Uterus (tissue), 4 donors: ENCODE data around the gene AGBL4. TPM values are rescaled to one million over a fixed set of nuclear protein-coding genes. Genes with fewer than 3 reads are reported as not detected.

Source experiments
- DNase-seq, 2 donors: peaks; one replicate each; pipeline ENCODE4 v3.0.0-alpha.2; 2019 to 2020
- H3K27ac ChIP-seq, 2 donors: fragments of 200-600 bp; sonication (generic); 1 replicate in 1 of 2; 2 replicates in 1 of 2; pipeline ENCODE4 v1.5.1; 2016 to 2018
- H3K27me3 ChIP-seq, 2 donors: fragments of 200-600 bp; sonication (generic); one replicate each; pipeline ENCODE4 v1.5.1; 2018 to 2019; ENCODE audit warnings: control low read depth in 1 of 2
- H3K36me3 ChIP-seq, 2 donors: fragments of 200-600 bp; sonication (generic); one replicate each; pipeline ENCODE4 v1.5.1; 2019; ENCODE audit warnings: control low read depth in 1 of 2
- H3K4me1 ChIP-seq, 2 donors: fragments of 200-600 bp; sonication (generic); one replicate each; pipeline ENCODE4 v1.5.1; 2018 to 2019; ENCODE audit warnings: control low read depth in 1 of 2
- H3K4me3 ChIP-seq, 2 donors: fragments of 200-600 bp; sonication (generic); 1 replicate in 1 of 2; 2 replicates in 1 of 2; pipeline ENCODE4 v1.5.1; 2018 to 2019; ENCODE audit warnings: mild to moderate bottlenecking in 1 of 2
- H3K9me3 ChIP-seq, 2 donors: fragments of 200-600 bp; sonication (generic); one replicate each; pipeline ENCODE4 v1.5.1; 2019; ENCODE audit warnings: control low read depth in 1 of 2
- CTCF ChIP-seq, 4 experiments: fragments of 200-600 bp in 2 of 4; fragments of 450-650 bp in 2 of 4; sonication (generic) in 2 of 4; IDR thresholded peaks; one replicate each; pipeline ENCODE4 v1.5.1; 2016 to 2019; ENCODE audit warnings: antibody characterized with exemption in 4 of 4, mild to moderate bottlenecking in 2 of 4, moderate library complexity in 1 of 4
- POLR2A ChIP-seq, 2 donors: fragments of 450-650 bp; IDR thresholded peaks; one replicate each; pipeline ENCODE4 v1.6.1; 2016; ENCODE audit warnings: antibody characterized with exemption in 2 of 2, mild to moderate bottlenecking in 1 of 2, moderate library complexity in 1 of 2
- intact Hi-C: fragments of 100-400 bp; cut with DNase I; formaldehyde crosslinking; loops from one replicate; pipeline ENCODE4 v1.15.1; 2023; ENCODE audit warnings: low total_unique reads
- total RNA-seq, 4 donors: library from RNA; depleted of rRNA in 3 of 4; stranded (reverse); fragments of >200 nt in 3 of 4; gene quantifications; one replicate each; pipeline versions ENCODE4 v1.1.0 to v1.2.4, GENCODE V29; 2014 to 2023
- donor health status: DM: yes; HTN: yes; CAD: no.

Gene AGBL4
- total RNA-seq, 4 donors from 2014 or later, result 0.85 to 1.9 TPM; not detected in 2

- Histone ChIP-seq H3K4me1 (no peaks in the 10 kb centered on the region), H3K36me3 (no peaks in the 10 kb centered on the region), H3K9me3 (no peaks in the 10 kb centered on the region), H3K27me3 (no peaks in the 10 kb centered on the region), H3K4me3 (no peak overlapping the region), H3K27ac (no peak overlapping the region)
- no peak for DNase-seq
- intact Hi-C loops, result no loop called here
- no peak for TF ChIP-seq CTCF (IDR thresholded peaks at IDR 0.05)
- TF ChIP-seq POLR2A (IDR thresholded peaks at IDR 0.05), result no peak
Observed at GRCh38 chr1:48977273-48977672, 1046.5 kb downstream of the AGBL4 start.

- Histone ChIP-seq H3K27me3 (no peaks in the 10 kb centered on the region), H3K27ac (no peak overlapping the region), H3K4me1 (no peaks in the 10 kb centered on the region), H3K4me3 (no peak overlapping the region), H3K36me3 (no peaks in the 10 kb centered on the region), H3K9me3 (no peaks in the 10 kb centered on the region)
- TF ChIP-seq CTCF (IDR thresholded peaks at IDR 0.05), result no peak
- TF ChIP-seq POLR2A (IDR thresholded peaks at IDR 0.05), result no peak
- DNase-seq, result no peak
- intact Hi-C loops, result no loop called here
Observed at GRCh38 chr1:48969971-48970370, 1053.8 kb downstream of the AGBL4 start.

- TF ChIP-seq POLR2A (IDR thresholded peaks at IDR 0.05), result no peak
- TF ChIP-seq CTCF (IDR thresholded peaks at IDR 0.05), result no peak
- no peaks in the 10 kb centered on the region for H3K36me3 ChIP-seq
- H3K9me3 ChIP-seq, result no peaks in the 10 kb centered on the region
- intact Hi-C loops, result no loop called here
- DNase-seq, result no peak
- no peaks in the 10 kb centered on the region for H3K27me3 ChIP-seq
- H3K27ac ChIP-seq, result no peak overlapping the region
- no peak overlapping the region for H3K4me3 ChIP-seq
- no peaks in the 10 kb centered on the region for H3K4me1 ChIP-seq
Observed at GRCh38 chr1:48967318-48967717, 1056.4 kb downstream of the AGBL4 start.

- no peak for DNase-seq
- no peak for TF ChIP-seq POLR2A (IDR thresholded peaks at IDR 0.05)
- no peak for TF ChIP-seq CTCF (IDR thresholded peaks at IDR 0.05)
- no peaks in the 10 kb centered on the region for H3K4me1 ChIP-seq
- no peak overlapping the region for H3K27ac ChIP-seq
- no peaks in the 10 kb centered on the region for H3K36me3 ChIP-seq
- intact Hi-C loops, result no loop called here
- H3K4me3 ChIP-seq, result no peak overlapping the region
- no peaks in the 10 kb centered on the region for H3K27me3 ChIP-seq
- H3K9me3 ChIP-seq, result no peaks in the 10 kb centered on the region
Observed at GRCh38 chr1:48966583-48966982, 1057.2 kb downstream of the AGBL4 start.

GRCh38 chr1:48960320-48960719 is 1063.4 kb downstream of the AGBL4 start:
- Histone ChIP-seq H3K4me1 (no peaks in the 10 kb centered on the region), H3K9me3 (no peaks in the 10 kb centered on the region), H3K36me3 (no peaks in the 10 kb centered on the region), H3K4me3 (no peak overlapping the region), H3K27me3 (no peaks in the 10 kb centered on the region), H3K27ac (no peak overlapping the region)
- intact Hi-C loops, result no loop called here
- TF ChIP-seq POLR2A (IDR thresholded peaks at IDR 0.05) (no peak), CTCF (IDR thresholded peaks at IDR 0.05) (no peak)
- DNase-seq, result no peak
